Stimulated activated CD8-positive, alpha-beta memory T cell treated with anti-CD3 and anti-CD28 coated beads, Interleukin-7, amount 100 ng/mL, for 48 hours (primary cell): ENCODE measurements around the gene PLA2G4C.

Experiments
- DNase-seq, 2 donors: peaks; one replicate each; pipeline ENCODE4 v3.0.0-alpha.2; 2020; ENCODE audit warnings: low read depth in 1 of 2; ENCODE audit errors: extremely low read depth in 1 of 2

The PLA2G4C gene

GRCh38 chr19:48000846-48001245, 109.8 kb downstream of the PLA2G4C start:
- no peak for DNase-seq

GRCh38 chr19:47998800-47999199, 111.8 kb downstream of the PLA2G4C start:
- no peak for DNase-seq
